Osteocyte (in vitro differentiated cells): ENCODE results near the gene MT4. TPM values are rescaled to one million over a fixed set of nuclear protein-coding genes. Genes with fewer than 3 reads are reported as not detected.

Experiments
- DNase-seq: peaks from one replicate; pipeline ENCODE4 v3.0.0; 2021; ENCODE audit warnings: mixed read lengths; ENCODE audit not compliant: unreplicated experiment; ENCODE audit errors: extremely low spot score
- H3K27ac Mint-ChIP-seq: one replicate; pipeline ENCODE4 v1.8.0; 2021; ENCODE audit warnings: mild to moderate bottlenecking, mixed read lengths; ENCODE audit not compliant: unreplicated experiment
- H3K27me3 Mint-ChIP-seq: one replicate; pipeline ENCODE4 v1.8.0; 2021; ENCODE audit warnings: mixed read lengths; ENCODE audit not compliant: unreplicated experiment
- H3K36me3 Mint-ChIP-seq: one replicate; pipeline ENCODE4 v1.8.0; 2021; ENCODE audit warnings: mixed read lengths; ENCODE audit not compliant: unreplicated experiment
- H3K4me1 Mint-ChIP-seq: one replicate; pipeline ENCODE4 v1.8.0; 2021; ENCODE audit warnings: mixed read lengths; ENCODE audit not compliant: unreplicated experiment
- H3K4me3 Mint-ChIP-seq: one replicate; pipeline ENCODE4 v1.8.0; 2021; ENCODE audit warnings: mild to moderate bottlenecking, moderate library complexity, mixed read lengths; ENCODE audit not compliant: unreplicated experiment
- H3K9me3 Mint-ChIP-seq: one replicate; pipeline ENCODE4 v1.8.0; 2021; ENCODE audit warnings: mixed read lengths; ENCODE audit not compliant: unreplicated experiment
- total RNA-seq: library from RNA; stranded (reverse); gene quantifications from 2 replicates; pipeline ENCODE4 v1.2.1, GENCODE V29; 2021
- TF ChIP-seq, protein P1 (sequence below): fragments of 200-600 bp; sonication (generic); IDR thresholded peaks from 2 replicates; pipeline ENCODE4 v1.5.0; 2021; ENCODE audit warnings: antibody characterized with exemption, mild to moderate bottlenecking, moderate library complexity

The MT4 gene
- total RNA-seq, 1 donor from 2014 or later, result not detected

DNA sequence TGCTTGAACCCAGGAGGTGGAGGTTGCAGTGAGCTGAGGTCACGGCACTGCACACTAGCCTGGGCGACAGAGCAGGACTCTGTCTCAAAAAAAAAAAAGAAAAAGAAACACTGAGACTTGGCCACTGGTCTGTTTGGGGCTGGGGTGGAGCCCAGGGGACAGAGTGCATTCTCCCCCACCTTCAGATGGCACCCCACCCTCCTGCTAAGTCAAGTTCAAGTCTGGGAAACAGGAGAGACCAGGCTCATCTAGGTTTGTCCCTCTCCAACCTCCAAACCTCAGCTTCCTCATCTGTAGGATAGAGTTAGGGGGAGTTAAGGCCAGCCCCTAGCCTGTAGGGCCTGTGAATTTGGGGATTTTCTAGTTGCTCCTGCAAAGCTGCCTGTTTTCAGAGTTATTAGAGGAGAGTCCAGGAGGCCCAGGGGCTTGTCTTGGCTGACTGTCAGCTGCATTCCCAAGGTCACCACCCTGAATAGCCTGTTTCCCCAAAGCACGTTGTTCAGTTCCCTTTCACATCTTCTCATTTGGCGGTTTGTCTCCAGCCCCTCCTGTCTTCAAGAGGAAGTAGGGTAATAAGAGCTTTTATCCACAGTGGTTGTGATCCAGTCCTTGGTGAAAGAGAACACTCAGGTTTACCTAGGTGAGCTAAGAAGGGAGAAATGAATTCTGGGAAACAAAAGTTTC, 26.6 kb downstream of the MT4 start:
- DNase-seq, result no peak
- H3K27me3 Mint-ChIP-seq, result peaks cover 38% of the 10 kb centered on the region
- peaks cover 9% of the 10 kb centered on the region for H3K4me1 Mint-ChIP-seq
- no peak overlapping the region for H3K27ac Mint-ChIP-seq
- no peak overlapping the region for H3K4me3 Mint-ChIP-seq
- no peaks in the 10 kb centered on the region for H3K9me3 Mint-ChIP-seq
- no peaks in the 10 kb centered on the region for H3K36me3 Mint-ChIP-seq
- TF ChIP-seq, protein P1, sequence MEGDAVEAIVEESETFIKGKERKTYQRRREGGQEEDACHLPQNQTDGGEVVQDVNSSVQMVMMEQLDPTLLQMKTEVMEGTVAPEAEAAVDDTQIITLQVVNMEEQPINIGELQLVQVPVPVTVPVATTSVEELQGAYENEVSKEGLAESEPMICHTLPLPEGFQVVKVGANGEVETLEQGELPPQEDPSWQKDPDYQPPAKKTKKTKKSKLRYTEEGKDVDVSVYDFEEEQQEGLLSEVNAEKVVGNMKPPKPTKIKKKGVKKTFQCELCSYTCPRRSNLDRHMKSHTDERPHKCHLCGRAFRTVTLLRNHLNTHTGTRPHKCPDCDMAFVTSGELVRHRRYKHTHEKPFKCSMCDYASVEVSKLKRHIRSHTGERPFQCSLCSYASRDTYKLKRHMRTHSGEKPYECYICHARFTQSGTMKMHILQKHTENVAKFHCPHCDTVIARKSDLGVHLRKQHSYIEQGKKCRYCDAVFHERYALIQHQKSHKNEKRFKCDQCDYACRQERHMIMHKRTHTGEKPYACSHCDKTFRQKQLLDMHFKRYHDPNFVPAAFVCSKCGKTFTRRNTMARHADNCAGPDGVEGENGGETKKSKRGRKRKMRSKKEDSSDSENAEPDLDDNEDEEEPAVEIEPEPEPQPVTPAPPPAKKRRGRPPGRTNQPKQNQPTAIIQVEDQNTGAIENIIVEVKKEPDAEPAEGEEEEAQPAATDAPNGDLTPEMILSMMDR, result no peak

DNA sequence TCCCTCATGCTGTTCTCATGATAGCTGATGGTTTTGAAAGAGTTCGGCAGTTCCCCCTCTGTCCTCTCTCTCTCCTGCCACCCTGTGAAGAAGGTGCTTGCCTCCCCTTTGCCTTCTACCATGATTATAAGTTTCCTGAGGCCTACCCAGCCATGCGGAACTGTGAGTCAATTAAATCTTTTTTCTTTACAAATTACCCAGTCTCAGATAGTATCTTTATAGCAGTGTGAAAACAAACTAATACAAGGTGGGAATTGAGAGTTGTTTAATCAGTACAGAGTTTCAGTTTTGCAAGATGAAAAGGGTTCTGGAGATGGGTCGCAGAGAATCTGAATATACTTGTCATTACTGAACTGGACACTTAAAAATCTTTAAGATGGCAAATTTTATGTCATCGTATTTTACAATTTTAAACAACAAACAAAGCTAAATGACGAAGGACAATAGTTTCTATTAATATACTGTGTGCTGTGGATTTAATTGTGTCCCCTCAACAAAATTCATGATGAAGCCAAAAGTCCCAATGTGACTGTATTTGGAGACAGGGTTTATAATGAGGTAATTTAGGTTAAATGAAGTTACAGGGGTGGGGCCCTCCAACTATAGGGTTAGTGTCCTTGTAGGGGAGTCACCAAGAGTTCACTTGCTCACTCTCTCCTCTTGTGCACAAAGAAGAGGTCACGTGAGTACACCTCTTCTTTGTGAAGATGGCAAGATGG, 28.9 kb downstream of the MT4 start:
- Mint-ChIP-seq H3K27me3 (peaks cover 34% of the 10 kb centered on the region), H3K4me1 (peaks cover 7% of the 10 kb centered on the region), H3K4me3 (no peak overlapping the region), H3K36me3 (no peaks in the 10 kb centered on the region), H3K27ac (no peak overlapping the region), H3K9me3 (peaks cover 6% of the 10 kb centered on the region)
- DNase-seq, result no peak
- TF ChIP-seq, protein P1, result no peak

DNA sequence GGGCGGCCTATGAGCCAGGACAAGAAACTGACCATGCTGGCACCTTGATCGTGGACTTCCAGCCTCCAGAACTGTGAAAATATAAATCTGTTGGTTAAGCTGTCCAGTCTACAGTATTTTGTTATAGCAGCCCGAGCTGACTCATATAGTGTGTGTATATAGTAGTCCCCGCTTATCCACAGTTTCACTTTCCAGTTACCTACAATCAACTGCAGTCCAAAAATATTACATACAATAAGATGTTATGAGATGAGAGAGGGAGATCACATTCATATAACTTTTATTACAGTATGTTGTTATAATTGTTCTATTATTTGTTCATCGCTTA, 29.4 kb downstream of the MT4 start:
- no peak overlapping the region for H3K27ac Mint-ChIP-seq
- peaks cover 32% of the 10 kb centered on the region for H3K27me3 Mint-ChIP-seq
- TF ChIP-seq, protein P1, result no peak
- H3K36me3 Mint-ChIP-seq, result no peaks in the 10 kb centered on the region
- no peak for DNase-seq
- H3K9me3 Mint-ChIP-seq, result peaks cover 6% of the 10 kb centered on the region
- H3K4me1 Mint-ChIP-seq, result peaks cover 5% of the 10 kb centered on the region
- H3K4me3 Mint-ChIP-seq, result no peak overlapping the region

DNA sequence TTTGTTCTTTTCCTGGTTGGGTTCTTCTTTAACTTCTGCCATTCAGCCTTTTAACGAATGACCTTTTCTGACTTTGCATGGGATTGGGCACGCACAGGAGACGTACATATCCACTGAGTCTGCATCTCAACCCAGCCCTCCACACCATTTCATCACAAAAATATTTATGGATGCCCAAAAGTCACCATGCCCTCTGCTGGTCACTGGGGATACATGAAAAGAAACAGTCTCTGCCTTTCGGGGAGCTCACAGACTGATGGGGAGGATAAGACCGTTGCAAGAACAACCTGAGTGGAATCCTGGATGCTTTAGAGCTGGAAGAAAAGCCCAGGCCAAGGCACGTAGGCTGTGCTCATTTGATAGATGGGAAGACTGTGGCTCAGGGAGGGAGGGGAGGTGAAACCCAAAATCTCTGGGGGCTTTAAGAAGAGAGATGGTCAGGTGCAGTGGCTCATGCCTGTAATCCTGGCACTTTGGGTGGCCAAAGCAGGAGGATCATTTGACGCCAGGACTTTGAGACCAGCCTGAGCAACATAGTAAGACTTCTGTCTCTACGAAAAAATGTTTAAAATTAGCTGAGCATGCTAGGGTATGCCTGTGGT, 35.6 kb downstream of the MT4 start:
- H3K4me1 Mint-ChIP-seq, result peaks cover 7% of the 10 kb centered on the region
- no peaks in the 10 kb centered on the region for H3K36me3 Mint-ChIP-seq
- H3K9me3 Mint-ChIP-seq, result peaks cover 6% of the 10 kb centered on the region
- TF ChIP-seq, protein P1, result peak; percentile 69
- peaks cover 16% of the 10 kb centered on the region for H3K27me3 Mint-ChIP-seq
- DNase-seq, result no peak
- H3K4me3 Mint-ChIP-seq, result no peak overlapping the region
- no peak overlapping the region for H3K27ac Mint-ChIP-seq

DNA sequence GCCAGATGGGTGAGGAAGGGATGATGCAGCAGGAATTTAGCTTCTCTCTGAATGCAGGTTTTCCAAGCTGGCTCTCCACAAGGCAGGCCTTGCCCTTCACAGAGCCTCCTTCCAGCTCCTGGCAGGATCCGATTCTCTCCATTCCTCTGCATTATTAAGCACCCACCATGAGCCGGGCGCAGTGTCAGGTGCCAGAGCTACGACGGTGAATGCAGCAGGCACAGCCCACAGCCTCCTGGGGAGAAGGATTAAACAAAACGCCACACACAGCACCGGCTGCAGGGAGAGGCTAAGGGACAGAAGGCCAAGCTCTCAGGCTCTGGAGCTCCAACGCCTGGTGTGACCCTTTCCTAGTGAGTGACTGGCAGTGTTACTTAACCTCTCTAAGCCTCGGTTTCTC, 36.5 kb downstream of the MT4 start:
- H3K27me3 Mint-ChIP-seq, result peaks cover 11% of the 10 kb centered on the region
- TF ChIP-seq, protein P1, result no peak
- no peaks in the 10 kb centered on the region for H3K36me3 Mint-ChIP-seq
- DNase-seq, result no peak
- H3K27ac Mint-ChIP-seq, result no peak overlapping the region
- H3K4me3 Mint-ChIP-seq, result no peak overlapping the region
- H3K9me3 Mint-ChIP-seq, result peaks cover 6% of the 10 kb centered on the region
- H3K4me1 Mint-ChIP-seq, result peaks cover 15% of the 10 kb centered on the region
